OCI-LY7 (cell line): ENCODE measurements around the gene ZNF816. TPM values are rescaled to one million over a fixed set of nuclear protein-coding genes. Genes with fewer than 3 reads are reported as not detected.

Source experiments
- BruUV-seq: library from RNA; stranded (reverse); fragments of 400-500 nt; replicated peaks from 2 replicates; lab custom pipeline; 2021; lab: Mats Ljungman, UMichigan
- CTCF ChIA-PET: fragments of 300-600 bp; sonication (Branson Sonifier 250); formaldehyde crosslinking; loops from one replicate; lab custom pipeline; 2022; ENCODE audit warnings: antibody characterized with exemption; ENCODE audit not compliant: unreplicated experiment; lab: Charles Lee
- POLR2A ChIA-PET: fragments of 300-600 bp; sonication (Branson Sonifier 250); formaldehyde crosslinking; loops from one replicate; lab custom pipeline; 2022; ENCODE audit warnings: antibody characterized with exemption; lab: Charles Lee
- DNase-seq: peaks from one replicate; pipeline ENCODE4 v3.0.0-alpha.2; 2015; ENCODE audit warnings: low spot score
- H2AFZ ChIP-seq: fragments of 200-600 bp; sonication (generic), shearing (Covaris generic); 2 replicates; pipeline ENCODE4 v1.6.1; 2014; ENCODE audit warnings: mild to moderate bottlenecking, antibody characterized with exemption, low read length, moderate library complexity
- H3K27ac ChIP-seq: fragments of 200-600 bp; sonication (generic); 2 replicates; pipeline ENCODE4 v1.5.1; 2014; ENCODE audit warnings: mixed run types, low read depth, mild to moderate bottlenecking, moderate library complexity, low read length, inconsistent platforms; ENCODE audit not compliant: poor library complexity, severe bottlenecking
- H3K36me3 ChIP-seq: fragments of 200-600 bp; sonication (generic); 2 replicates; pipeline ENCODE4 v1.6.1; 2014; ENCODE audit warnings: mild to moderate bottlenecking, antibody characterized with exemption, low read length, moderate library complexity, mixed read lengths; ENCODE audit not compliant: insufficient read depth
- H3K4me1 ChIP-seq: fragments of 200-600 bp; sonication (generic); 2 replicates; pipeline ENCODE4 v1.5.1; 2014; ENCODE audit warnings: mild to moderate bottlenecking, low read length; ENCODE audit not compliant: insufficient read depth, poor library complexity, severe bottlenecking
- H3K4me2 ChIP-seq: fragments of 200-600 bp; sonication (generic); 2 replicates; pipeline ENCODE4 v1.6.1; 2014; ENCODE audit warnings: mild to moderate bottlenecking, low read length
- H3K4me3 ChIP-seq: fragments of 200-600 bp; sonication (generic); 2 replicates; pipeline ENCODE4 v1.5.1; 2014; ENCODE audit warnings: mild to moderate bottlenecking, low read depth, low read length; ENCODE audit not compliant: poor library complexity, severe bottlenecking
- H3K79me2 ChIP-seq: fragments of 200-600 bp; sonication (generic); 2 replicates; pipeline ENCODE4 v1.6.1; 2016; ENCODE audit warnings: low read depth, mild to moderate bottlenecking, low read length, moderate library complexity, mixed read lengths; ENCODE audit not compliant: insufficient read depth
- H3K9me2 ChIP-seq: fragments of 200-600 bp; sonication (generic); 2 replicates; pipeline ENCODE4 v1.6.1; 2016; ENCODE audit warnings: mild to moderate bottlenecking, low read length, mixed read lengths; ENCODE audit not compliant: insufficient read depth
- H3K9me3 ChIP-seq: fragments of 200-600 bp; sonication (generic); 2 replicates; pipeline ENCODE4 v1.6.1; 2014; ENCODE audit warnings: mild to moderate bottlenecking, mixed run types, low read length, mixed read lengths
- H4K20me1 ChIP-seq: fragments of 200-600 bp; sonication (generic); 2 replicates; pipeline ENCODE4 v1.6.1; 2014; ENCODE audit warnings: mild to moderate bottlenecking, antibody characterized with exemption, low read length, moderate library complexity, mixed read lengths; ENCODE audit not compliant: insufficient read depth
- EZH2phosphoT487 ChIP-seq: fragments of 200-600 bp; sonication (generic); IDR thresholded peaks from 2 replicates; pipeline ENCODE4 v1.6.1; 2018; ENCODE audit warnings: low read depth, borderline replicate concordance, mild to moderate bottlenecking, mixed run types, antibody characterized with exemption, low read length, moderate library complexity, mixed read lengths
- intact Hi-C: fragments of 100-400 bp; cut with micrococcal nuclease; formaldehyde crosslinking; loops from one replicate; pipeline ENCODE4 v1.10.0; 2022; ENCODE audit not compliant: unreplicated experiment
- total RNA-seq, 2 experiments: library from RNA; depleted of rRNA in 1 of 2; stranded (reverse); fragments of >200 nt in 1 of 2; shearing (Covaris generic) in 1 of 2; gene quantifications; 2 replicates each; pipeline ENCODE4 v1.2.3, GENCODE V29; 2014 to 2022
- TF ChIP-seq, protein P1 (sequence below): fragments of 200-600 bp; sonication (generic); conservative IDR thresholded peaks from 2 replicates; pipeline ENCODE4 v1.5.1; 2014; ENCODE audit warnings: mild to moderate bottlenecking, antibody characterized with exemption, low read length, moderate library complexity, mixed read lengths

The ZNF816 gene
- total RNA-seq, 2 experiments from 2014 or later = 8.6 to 8.8 TPM

DNA sequence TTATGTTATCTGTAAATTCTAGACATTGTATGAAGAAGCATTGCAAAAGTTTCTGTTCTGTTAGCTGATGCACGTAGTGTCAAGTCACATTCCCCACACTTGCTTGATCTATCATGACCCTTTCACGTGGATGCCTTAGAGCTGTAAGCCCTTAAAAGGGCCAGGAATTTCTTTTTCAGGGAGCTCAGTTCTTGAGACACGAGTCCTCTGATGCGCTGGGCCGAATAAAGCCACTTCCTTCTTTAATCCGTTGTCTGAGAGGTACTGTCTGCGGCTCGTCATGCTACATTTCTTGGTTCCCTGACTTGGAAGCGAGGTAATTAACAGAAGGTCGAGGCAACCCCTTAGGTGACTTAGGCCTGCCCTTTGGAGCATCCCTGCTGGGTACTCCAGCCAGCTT, 5.8 kb downstream of the ZNF816 start:
- peaks cover 88% of the 10 kb centered on the region for H3K36me3 ChIP-seq
- BruUV-seq = no TSS peak
- intact Hi-C loops = no loop called here
- no peak for DNase-seq
- H2AFZ ChIP-seq = no peak overlapping the region
- peaks cover 9% of the 10 kb centered on the region; the same call in 1 of the 2 replicates for H3K9me3 ChIP-seq
- POLR2A ChIA-PET = no interaction called here
- no peak overlapping the region for H3K4me2 ChIP-seq
- peaks cover 8% of the 10 kb centered on the region for H3K4me1 ChIP-seq
- CTCF ChIA-PET = no interaction called here
- H3K27ac ChIP-seq = no peak overlapping the region
- H3K9me2 ChIP-seq = no peaks in the 10 kb centered on the region
- TF ChIP-seq, protein P1, sequence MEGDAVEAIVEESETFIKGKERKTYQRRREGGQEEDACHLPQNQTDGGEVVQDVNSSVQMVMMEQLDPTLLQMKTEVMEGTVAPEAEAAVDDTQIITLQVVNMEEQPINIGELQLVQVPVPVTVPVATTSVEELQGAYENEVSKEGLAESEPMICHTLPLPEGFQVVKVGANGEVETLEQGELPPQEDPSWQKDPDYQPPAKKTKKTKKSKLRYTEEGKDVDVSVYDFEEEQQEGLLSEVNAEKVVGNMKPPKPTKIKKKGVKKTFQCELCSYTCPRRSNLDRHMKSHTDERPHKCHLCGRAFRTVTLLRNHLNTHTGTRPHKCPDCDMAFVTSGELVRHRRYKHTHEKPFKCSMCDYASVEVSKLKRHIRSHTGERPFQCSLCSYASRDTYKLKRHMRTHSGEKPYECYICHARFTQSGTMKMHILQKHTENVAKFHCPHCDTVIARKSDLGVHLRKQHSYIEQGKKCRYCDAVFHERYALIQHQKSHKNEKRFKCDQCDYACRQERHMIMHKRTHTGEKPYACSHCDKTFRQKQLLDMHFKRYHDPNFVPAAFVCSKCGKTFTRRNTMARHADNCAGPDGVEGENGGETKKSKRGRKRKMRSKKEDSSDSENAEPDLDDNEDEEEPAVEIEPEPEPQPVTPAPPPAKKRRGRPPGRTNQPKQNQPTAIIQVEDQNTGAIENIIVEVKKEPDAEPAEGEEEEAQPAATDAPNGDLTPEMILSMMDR = no peak
- no peak for TF ChIP-seq EZH2phosphoT487
- peaks cover 13% of the 10 kb centered on the region; the same call in 1 of the 2 replicates for H3K79me2 ChIP-seq
- H4K20me1 ChIP-seq = no peaks in the 10 kb centered on the region
- no peak overlapping the region for H3K4me3 ChIP-seq

DNA sequence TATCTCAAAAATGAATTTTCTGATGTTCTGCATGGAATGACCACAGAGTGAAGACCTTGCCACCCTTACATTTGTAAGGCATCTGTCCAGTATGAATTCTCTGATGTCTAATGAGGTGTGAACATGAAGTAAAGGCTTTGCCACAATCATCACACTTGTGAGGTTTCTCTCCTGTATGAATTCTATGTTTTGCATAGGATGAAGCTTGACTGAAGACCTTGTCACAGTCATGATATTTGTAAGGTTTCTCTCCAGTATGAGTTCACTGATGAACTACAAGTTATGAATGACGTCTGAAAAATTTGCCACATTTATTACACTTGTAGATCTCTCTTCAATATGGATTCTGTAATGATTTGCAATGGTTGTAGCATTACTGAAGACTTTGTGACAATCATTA, 13.3 kb downstream of the ZNF816 start:
- TF ChIP-seq, protein P1 = no peak
- TF ChIP-seq EZH2phosphoT487 = no peak
- no peak overlapping the region for H3K4me3 ChIP-seq
- ChIA-PET POLR2A (interaction anchor here (0.6 kb wide), 1 partner anchor 268 kb away, joined by 3 read pairs; no protein-coding TSS in a partner anchor), CTCF (no interaction called here)
- no peaks in the 10 kb centered on the region for H3K9me2 ChIP-seq
- DNase-seq = no peak
- H3K79me2 ChIP-seq = no peaks in the 10 kb centered on the region
- H3K4me2 ChIP-seq = no peak overlapping the region
- no peak overlapping the region for H2AFZ ChIP-seq
- peaks cover 38% of the 10 kb centered on the region; the same call in 1 of the 2 replicates for H3K9me3 ChIP-seq
- H3K36me3 ChIP-seq = peaks cover 57% of the 10 kb centered on the region
- no TSS peak for BruUV-seq
- H4K20me1 ChIP-seq = no peaks in the 10 kb centered on the region
- intact Hi-C loops = no loop called here
- no peaks in the 10 kb centered on the region for H3K4me1 ChIP-seq
- no peak overlapping the region for H3K27ac ChIP-seq

DNA sequence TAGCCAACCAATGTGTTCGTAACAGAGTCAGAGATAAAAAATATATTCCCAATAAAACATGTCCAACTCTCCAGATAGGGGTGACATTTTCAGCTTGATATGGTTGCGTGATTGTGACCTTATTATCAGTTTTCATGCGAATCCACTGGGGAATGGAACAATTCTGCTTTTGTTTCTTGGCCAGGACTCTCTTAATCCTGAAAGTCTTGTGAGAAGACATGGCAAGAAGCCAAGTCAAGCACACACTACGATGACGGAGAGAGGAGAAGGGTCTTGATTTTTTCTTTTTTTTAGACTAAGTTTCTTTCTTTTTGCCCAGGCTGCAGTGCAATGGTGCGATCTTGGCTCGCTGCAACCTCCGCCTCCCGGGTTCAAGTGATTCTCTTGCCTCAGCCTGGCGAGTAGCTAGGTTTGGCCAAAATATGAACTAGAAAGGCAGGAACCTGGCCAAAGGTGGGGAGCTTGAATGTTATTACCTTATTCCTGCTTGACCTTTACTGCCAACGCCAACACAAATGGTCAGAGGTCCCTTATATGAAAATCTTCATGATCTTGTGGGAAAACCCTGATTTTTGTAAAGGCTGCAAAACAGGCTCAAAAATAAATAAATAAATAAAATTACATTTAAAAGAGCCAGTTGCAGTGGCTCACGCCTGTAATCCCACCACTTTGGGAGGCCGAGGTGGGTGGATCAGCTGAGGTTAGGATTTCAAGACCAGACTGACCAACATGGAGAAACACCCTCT, 14.5 kb downstream of the ZNF816 start:
- TF ChIP-seq, protein P1 = no peak
- TF ChIP-seq EZH2phosphoT487 = no peak
- Histone ChIP-seq H3K9me3 (peaks cover 38% of the 10 kb centered on the region; the same call in 1 of the 2 replicates), H3K4me1 (peaks cover 1% of the 10 kb centered on the region), H3K27ac (no peak overlapping the region), H3K4me2 (no peak overlapping the region), H3K9me2 (no peaks in the 10 kb centered on the region), H2AFZ (no peak overlapping the region), H3K36me3 (peaks cover 49% of the 10 kb centered on the region), H4K20me1 (no peaks in the 10 kb centered on the region), H3K79me2 (no peaks in the 10 kb centered on the region), H3K4me3 (no peak overlapping the region)
- POLR2A ChIA-PET = no interaction called here
- no peak for DNase-seq
- intact Hi-C loops = no loop called here
- CTCF ChIA-PET = no interaction called here
- no TSS peak for BruUV-seq
